ENCODE results near the gene ADARB2.

Gene ADARB2

DNA sequence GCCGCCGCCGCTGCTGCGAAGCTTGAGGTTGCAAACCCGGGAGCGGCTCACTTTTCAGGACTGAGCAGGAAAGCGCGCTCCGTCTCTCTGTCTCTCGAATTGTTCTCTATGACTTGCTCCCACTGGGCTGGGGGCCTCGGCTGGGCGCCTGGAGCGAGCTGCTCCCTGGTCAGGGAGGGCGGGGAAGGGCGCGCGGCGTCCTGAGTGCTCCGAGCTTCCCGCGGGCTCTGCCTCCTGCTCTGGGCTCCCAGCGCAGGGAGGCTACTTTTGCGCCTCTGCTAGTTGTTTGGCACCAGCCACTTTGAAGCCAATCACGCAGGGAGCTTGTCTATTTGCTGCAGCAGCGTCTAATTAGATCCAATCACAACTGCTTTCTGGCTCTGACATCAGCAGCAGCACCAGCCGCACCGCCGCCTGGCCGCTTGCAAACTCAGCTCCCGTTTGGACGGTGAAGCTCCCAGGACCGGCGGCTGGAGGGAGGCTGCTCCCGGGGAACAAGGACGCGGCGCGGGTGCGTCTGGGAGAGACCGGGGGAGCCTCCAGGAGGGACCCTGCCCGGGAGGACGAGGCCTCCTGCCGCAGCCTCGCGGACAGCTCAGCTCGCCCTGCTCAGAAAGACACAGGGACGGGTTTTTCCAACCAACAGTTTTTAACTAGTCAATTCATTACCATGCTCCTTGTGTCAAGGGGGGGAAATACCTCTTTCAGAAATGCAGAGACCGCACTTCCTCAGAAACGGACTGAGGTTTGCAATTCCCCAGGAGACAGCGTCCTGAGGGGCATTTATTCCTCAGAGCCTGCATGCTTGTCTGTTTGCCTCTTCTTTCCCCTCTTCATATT is at the start of gene ADARB2:
Gene ADARB2, minus strand, starts transcription at position 304 of the 840 bp plus-strand sequence.
- H3K4me3 ChIP-seq (ENCODE audit: control insufficient read depth, low read depth, low read length), result no peak within 1 kb of the TSS
- no peak for DNase-seq (ENCODE audit: low read depth)
- no peak for TF ChIP-seq CTCF (conservative IDR thresholded peaks at IDR 0.05; ENCODE audit: control insufficient read depth, insufficient read depth, low read depth, low read length)

DNA sequence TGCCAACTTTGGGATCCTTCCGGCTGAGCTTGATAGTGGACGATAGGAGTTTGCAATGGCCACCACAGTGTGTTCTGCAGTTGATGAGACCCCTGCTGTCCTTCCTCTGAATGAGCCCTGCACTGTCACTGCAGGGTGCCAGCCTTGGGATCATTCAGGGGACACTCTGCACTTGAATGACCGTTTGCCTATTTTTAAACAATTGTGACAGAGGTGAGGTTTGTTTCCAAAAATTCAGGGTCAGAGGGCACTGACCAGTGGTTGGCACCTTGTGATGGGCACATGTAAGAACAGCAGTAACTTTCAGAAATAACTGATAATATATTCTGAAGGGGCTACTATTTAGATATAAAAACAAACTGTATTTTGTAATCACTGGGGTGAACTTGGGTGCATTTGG is 48.5 kb upstream of the ADARB2 start:
- H3K4me3 ChIP-seq (ENCODE audit: control insufficient read depth, low read depth, low read length), result no peak overlapping the region
- no peak for TF ChIP-seq CTCF (conservative IDR thresholded peaks at IDR 0.05; ENCODE audit: control insufficient read depth, insufficient read depth, low read depth, low read length)
- no peak for DNase-seq (ENCODE audit: low read depth)

GRCh38 chr10:1782841-1783240 is 45.5 kb upstream of the ADARB2 start:
- no peak overlapping the region for H3K4me3 ChIP-seq (ENCODE audit: control insufficient read depth, low read depth, low read length)
- no peak for DNase-seq (ENCODE audit: low read depth)
- no peak for TF ChIP-seq CTCF (conservative IDR thresholded peaks at IDR 0.05; ENCODE audit: control insufficient read depth, insufficient read depth, low read depth, low read length)

GRCh38 chr10:1779796-1780195 is 42.5 kb upstream of the ADARB2 start:
- DNase-seq (ENCODE audit: low read depth), result no peak
- no peak overlapping the region for H3K4me3 ChIP-seq (ENCODE audit: control insufficient read depth, low read depth, low read length)
- no peak for TF ChIP-seq CTCF (conservative IDR thresholded peaks at IDR 0.05; ENCODE audit: control insufficient read depth, insufficient read depth, low read depth, low read length)

DNA sequence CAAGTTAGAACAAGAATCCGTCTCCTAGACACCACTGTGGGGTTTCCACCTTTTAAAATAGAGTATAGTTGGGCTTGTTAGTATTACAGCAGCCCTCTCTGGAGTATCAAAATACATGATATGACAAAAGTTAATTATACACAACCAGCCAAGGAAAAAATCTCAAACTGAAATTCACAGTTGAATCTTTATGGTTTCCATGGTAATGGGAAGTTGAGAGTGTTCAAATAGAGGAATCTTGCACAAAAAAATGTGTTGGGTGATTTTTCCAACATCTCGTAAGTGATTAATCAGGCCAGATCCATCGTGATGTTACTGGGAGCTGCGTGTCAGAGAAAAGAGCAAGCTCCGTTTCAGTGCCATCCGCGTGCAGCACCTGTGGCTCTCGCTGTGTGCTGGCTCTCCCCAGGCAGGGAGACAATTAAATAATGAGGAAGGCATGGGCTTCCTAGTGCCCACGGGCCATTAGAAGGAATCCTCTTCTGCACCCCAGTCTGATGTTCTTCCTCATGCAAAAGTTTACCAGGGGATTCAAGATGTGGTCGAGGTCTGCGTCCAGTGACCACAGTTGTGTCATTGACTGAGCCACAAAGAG is 41.1 kb upstream of the ADARB2 start:
- no peak for DNase-seq (ENCODE audit: low read depth)
- TF ChIP-seq CTCF (conservative IDR thresholded peaks at IDR 0.05; ENCODE audit: control insufficient read depth, insufficient read depth, low read depth, low read length), result no peak
- H3K4me3 ChIP-seq (ENCODE audit: control insufficient read depth, low read depth, low read length), result no peak overlapping the region

DNA sequence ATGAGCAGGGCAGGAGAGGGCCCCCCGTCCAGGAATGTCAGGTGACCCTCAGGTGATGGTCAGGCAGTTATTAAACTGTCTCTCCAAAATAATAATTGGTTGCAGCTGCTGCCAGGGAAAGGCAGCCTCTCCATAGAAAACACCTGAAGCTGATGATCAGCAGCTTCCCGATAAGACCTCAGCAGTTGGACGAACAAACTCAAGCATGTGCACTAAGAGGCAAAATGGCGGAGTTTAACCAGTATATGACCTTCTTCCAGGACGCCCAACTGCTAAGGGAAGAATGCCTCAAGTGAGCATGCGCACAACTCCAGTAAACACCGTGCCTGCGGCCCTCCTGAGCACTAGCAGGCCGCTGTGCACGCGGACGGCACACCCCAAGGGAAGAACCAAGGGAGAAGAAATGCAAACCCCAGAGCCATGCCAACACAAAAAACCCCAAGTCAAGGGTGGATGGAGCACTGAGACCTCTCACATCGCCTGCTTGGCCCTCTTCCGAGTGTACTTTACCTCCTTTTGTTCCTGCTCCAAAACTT is 38.9 kb upstream of the ADARB2 start:
- no peak for DNase-seq (ENCODE audit: low read depth)
- TF ChIP-seq CTCF (conservative IDR thresholded peaks at IDR 0.05; ENCODE audit: control insufficient read depth, insufficient read depth, low read depth, low read length), result no peak
- H3K4me3 ChIP-seq (ENCODE audit: control insufficient read depth, low read depth, low read length), result no peak overlapping the region

Measured in fibroblast of mammary gland (primary cell).